ENCODE results near the gene CAMTA1.

Gene CAMTA1

GRCh38 chr1:7287013-7287412, 501.8 kb downstream of the CAMTA1 start:
- DNase-seq (ENCODE audit: low read depth): no peak

DNA sequence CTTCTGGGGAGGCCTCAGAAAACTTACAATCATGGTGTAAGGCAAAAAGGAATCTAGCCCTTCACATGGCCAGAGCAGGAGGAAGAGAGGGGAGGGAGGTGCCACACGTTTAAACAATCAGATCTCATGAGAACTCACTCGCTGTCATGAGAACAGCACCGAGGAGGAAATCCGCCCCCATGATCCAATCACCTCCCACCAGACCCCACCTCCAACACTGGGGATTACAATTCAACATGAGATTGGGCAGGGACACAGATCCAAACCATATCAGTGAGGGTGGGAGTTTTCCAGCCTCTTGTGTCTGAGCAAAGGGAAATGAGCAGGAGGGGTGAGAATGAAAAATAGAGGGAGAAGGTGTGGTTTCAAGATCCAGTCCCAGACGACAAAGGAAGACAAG, 503.7 kb downstream of the CAMTA1 start:
- no peak for DNase-seq (ENCODE audit: low read depth)

- no peak for DNase-seq (ENCODE audit: low read depth)
Observed at GRCh38 chr1:7289694-7290093, 504.4 kb downstream of the CAMTA1 start.

DNA sequence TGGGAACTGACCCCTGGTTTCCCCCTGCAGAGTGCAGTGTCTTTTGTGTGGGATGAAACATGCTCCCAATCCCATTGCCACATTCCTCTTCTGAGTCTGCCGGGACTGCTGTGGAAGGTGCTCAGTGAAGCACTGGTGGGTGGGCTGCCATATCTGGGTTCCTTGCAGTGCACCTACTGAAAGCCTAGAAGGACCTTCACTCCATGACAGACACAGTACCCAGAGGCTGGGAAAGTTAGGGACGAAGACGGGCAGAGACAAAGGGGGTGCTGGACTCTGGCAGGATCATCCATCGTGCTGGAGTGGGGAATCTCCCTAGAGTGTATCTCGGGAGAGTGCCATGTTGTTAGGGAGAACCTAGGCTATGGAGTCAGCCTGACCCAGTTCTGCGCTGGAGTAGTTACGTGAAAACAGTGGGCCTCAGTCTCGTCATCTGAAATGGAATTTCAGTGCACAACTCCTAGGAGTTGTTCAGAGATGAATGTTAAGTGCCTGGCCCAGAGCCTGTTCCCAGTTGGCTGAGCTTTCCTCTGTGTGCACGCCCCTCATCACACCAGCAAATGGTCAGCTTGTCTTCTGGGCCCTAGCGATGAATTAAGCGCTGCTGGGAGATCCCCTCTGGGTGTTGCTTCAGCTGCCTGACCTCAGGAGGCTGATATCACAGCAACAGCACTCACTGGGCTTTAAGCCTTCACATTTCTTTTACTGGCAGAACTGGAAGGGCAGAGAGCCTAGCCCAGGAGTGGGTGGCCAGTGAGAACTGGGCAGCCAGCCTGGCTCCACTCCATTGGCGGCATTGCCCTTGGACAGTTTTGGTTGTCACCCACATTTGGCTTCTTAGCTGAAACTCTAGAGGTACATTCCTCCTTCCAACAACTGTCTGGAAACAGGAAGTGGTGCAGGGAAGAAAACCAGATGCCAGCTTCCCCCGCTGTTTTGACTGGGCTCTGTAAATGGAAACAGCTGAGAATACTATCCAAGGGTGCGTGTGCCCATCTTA, 506.0 kb downstream of the CAMTA1 start:
- no peak for DNase-seq (ENCODE audit: low read depth)

- DNase-seq (ENCODE audit: low read depth): no peak
Observed at GRCh38 chr1:7292036-7292681, 506.9 kb downstream of the CAMTA1 start.

DNA sequence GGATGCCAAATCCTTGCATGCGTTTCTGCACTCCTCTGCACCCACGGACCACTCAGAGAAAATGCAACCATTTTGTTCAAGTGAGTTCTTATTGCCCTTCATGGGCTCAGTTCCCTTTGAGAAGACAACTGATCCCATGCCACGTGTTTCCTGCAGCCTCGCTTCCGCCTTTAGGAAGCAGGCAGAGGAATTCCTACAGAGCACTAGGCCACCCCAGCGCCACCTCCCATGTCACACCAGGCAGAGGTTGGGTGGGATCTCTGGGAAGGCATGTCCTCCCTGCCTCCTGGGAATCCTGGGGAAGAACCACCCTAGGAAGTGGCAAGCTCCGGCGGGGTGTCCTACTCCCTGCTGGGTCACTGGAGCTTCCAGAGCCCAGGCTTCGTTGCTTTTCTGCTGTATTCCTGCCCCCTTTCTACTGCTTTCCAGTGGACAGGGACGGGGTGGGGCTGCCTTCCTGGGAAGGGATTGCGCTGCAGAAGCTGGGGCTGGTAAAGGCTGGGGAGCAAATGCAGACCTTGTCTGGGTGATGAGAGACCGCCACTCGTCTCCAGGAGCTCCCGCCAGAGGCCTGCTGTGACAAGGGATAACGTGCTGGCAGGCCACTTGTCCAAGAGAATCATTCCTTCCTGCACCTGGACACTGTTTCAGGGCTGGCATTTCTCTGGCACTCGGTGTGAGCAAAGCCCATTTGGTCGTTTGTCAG, 507.6 kb downstream of the CAMTA1 start:
- no peak for DNase-seq (ENCODE audit: low read depth)

- no peak for DNase-seq (ENCODE audit: low read depth)
Observed at GRCh38 chr1:7293702-7294629, 508.7 kb downstream of the CAMTA1 start.

- no peak for DNase-seq (ENCODE audit: low read depth)
Observed at GRCh38 chr1:7294636-7295035, 509.4 kb downstream of the CAMTA1 start.

DNA sequence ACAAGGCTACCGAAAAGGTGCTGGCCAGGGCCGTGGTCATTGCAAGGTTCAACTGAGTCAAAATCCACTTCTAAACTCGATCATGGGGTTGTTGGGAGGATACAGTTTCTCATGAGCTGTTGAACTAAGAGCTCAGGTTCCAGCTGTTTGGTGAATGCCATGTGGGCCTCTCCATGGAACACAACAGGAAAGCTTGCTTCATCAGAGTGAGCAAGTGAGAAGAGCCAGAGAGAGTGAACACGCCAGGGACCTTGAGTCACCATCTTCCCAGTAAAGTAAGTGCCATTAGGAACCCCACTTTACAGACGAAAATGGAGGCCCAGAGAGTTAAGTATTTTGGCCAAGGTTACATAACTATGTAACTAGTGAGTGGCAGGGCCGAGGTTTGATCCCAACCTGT, 510.7 kb downstream of the CAMTA1 start:
- no peak for DNase-seq (ENCODE audit: low read depth)

GRCh38 chr1:7296968-7297367, 511.7 kb downstream of the CAMTA1 start:
- no peak for DNase-seq (ENCODE audit: low read depth)

GRCh38 chr1:7298145-7298544, 512.9 kb downstream of the CAMTA1 start:
- no peak for DNase-seq (ENCODE audit: low read depth)

GRCh38 chr1:7298749-7299151, 513.5 kb downstream of the CAMTA1 start:
- DNase-seq (ENCODE audit: low read depth): peak; percentile 57

GRCh38 chr1:7299329-7299799, 514.1 kb downstream of the CAMTA1 start:
- peak; percentile 98 for DNase-seq (ENCODE audit: low read depth)

DNA sequence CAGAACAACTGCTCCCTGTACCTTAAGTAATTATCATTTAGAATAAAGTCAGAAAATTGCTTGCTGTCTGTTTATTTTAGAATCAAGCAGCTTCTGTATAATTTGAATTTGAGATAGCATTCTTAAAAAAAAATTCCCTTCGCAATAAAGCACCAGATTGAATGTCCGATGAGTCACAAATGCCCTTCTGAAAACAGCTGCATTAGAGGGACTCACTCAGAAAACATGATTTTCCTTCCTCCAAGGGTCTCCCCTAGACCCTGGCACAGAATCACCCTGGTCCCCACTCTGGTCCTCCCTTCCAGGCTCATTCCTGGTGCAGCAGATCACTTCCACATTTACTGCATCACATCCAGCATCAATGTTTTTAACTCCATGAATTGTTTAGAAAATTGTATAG, 514.7 kb downstream of the CAMTA1 start:
- DNase-seq (ENCODE audit: low read depth): peak; percentile 86

GRCh38 chr1:7300893-7301663, 515.8 kb downstream of the CAMTA1 start:
- DNase-seq (ENCODE audit: low read depth): peak; percentile 96

- DNase-seq (ENCODE audit: low read depth): no peak
Observed at GRCh38 chr1:7301664-7301981, 516.4 kb downstream of the CAMTA1 start.

GRCh38 chr1:7302126-7302525, 516.9 kb downstream of the CAMTA1 start:
- no peak for DNase-seq (ENCODE audit: low read depth)

DNA sequence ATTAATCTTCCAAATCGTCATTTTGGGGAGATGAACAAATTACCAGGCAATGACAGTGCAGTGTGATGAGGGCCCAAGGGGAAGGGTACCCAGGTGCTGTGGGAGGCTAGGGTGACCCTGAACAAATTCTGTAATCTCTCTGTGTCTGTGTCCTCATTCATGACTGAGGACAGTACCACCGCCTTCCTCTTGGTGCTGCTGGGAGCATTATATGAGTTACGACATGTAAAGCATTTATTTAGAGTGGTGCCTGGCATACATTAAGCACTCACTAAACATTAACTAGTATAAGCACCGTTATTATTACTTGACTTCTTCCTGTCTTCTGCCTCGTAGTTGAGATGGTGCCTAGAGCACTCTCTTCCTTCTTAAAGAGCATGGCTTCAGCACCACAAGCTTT, 517.6 kb downstream of the CAMTA1 start:
- no peak for DNase-seq (ENCODE audit: low read depth)

DNA sequence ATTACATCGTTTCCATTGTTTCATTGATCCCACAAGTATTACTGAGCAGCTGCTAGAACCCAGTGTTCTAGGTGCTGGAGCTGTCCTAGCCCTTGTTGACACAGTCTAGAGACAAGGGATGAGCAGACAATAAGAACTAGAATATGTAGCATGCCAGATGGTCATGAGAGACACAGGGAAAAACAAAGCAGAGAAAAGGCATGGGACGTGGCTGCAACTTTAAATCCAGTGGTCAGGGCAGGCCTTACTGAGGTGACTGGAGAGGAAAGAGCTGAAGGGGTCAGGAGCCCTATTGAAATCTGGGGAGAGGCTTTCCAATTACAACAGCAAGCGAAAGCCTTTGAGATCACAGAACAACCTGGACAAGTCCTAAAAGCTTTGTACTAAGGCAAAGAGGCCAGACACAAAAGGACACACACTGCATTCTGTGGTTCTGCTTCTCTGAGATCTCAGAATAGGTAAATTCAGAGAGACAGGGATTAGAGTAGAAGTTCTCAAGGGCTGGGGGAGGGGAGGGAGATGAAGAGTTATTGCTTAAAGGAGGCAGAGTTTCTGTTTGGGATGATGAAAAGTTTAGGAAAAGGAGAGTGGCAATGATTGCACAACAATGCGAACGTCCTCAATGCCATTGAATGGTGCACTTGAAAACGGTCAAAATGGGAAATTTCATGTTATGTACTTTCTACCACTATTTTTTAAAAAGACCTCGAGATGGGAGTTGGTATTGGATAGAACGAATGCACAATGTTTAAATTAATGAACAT, 518.5 kb downstream of the CAMTA1 start:
- no peak for DNase-seq (ENCODE audit: low read depth)

DNA sequence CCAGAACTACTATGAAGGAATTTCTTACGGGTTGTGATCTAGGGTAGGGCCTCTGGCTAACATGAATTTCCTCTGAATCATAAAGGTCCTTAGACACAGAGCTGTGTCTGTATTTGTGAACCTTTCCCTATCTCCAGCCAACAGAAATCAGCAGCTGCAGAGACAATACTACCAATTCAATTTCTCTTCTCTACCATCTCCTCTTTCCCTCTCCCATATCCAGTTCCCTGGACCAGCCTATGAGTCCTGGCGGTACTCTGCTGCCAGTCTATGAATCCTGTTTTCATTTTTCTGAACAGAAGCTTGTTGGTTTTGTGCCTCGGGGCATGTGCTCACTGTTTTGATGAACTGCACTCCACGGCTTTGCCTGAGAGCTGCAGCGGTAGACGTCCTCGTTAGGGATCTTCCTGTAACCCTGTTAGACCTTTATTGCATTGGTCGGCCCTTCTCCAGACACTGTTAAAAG, 527.9 kb downstream of the CAMTA1 start:
- peak; percentile 71 for DNase-seq (ENCODE audit: low read depth)

Data from ELR (cell line).